ENCODE results near the gene ELL.
A peak's percentile ranks its signal among the peaks of the same experiment; 100 is the strongest.
"Not testable (repeated sequence)": the region's sequence is repeated elsewhere in the genome, so short reads cannot be mapped to it uniquely, and the experiment has no call there.

The ELL gene

DNA sequence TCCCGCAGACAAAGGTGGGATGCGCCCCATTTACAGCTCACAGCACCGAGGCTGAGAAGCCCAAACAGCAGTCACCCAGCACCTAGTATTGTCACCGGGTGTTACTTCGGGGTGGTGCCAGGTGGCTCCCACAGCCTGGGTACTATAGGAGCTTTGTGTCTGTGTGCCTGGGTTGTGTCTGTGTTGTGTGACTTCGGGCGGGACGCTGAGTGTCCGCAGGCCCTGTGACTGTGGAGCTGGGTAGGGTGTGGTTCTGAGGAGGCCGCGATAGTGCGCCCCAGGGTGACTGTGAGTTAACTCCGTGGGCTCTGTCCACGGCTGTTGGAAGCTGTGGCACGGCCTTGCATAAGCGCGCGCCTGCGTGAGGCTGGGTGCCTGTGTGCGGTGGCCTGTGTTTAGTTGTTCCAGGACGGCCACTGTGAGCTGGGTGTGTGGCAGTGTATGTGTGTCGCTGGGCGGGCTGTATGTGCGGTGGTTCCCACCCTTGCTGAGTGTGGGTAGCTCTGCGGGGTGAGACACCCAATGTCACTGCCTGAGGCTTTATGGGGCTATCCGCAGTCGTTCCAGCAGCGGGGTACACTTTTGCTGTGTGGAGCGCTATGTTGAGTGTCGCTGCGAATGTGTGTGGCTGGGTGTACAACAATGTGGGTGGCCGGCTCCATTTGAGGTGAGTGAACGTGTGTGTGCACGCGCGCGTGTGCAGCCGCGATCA is 103.2 kb downstream of the ELL start:
- no peak for DNase-seq

DNA sequence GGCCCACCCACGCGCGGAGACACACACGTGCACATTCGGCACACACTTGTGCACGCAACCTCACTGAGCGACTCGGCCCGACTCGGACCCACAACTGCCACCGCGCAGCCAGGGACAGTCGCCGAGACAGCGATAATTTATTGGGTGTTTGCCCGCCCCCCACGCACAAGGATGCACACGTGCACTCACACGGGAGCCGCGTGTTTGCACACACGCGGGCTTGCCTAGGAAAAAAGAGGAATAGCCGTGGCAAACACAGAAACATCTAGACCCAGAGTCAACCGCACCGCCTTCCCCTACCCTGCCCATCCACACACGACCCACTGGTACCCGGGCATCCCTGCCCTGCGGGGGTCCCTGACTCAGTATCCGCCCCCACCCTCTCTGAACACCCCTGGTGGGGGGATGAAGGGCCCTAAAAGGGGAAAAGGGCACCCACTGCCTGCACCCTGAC is 103.8 kb downstream of the ELL start:
- no peak for DNase-seq

DNA sequence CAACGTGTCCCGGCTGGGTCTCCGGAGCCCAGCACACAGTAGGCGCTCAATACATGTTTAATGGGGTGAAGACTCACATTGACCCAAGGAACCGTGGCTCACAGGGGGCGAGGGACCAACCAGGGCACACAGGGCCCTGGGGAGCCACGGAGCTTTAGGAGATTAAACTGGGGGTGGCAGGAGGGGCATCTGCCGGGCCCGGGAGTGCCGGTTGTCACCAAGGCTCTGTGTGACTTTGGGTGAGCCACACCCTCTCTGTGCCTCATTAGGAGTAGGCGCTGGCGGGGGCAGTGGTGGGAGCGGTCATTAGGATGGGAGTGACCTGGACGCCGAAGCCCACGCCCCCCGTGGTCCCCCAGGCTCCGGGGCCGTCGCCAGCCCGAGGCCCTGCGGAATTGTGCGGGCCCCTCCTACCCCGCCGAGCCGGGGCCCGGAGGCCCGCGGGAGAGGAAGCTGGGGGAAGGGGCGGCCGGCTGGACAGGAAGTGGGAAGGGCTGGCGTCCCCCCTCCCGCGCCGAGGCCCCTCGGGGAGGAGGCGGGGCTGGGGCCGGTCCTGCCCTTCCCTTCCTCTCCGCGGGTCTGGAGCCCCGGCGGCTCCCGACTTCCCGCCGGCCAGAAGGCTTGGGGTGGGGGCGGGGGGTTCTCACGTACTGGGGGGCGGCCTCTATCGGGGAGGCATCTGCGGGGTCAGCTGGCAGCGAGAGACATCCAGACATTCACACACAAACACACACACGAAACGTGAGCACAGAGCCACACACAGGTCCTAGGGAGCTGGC is 104.4 kb downstream of the ELL start:
- DNase-seq = no peak

DNA sequence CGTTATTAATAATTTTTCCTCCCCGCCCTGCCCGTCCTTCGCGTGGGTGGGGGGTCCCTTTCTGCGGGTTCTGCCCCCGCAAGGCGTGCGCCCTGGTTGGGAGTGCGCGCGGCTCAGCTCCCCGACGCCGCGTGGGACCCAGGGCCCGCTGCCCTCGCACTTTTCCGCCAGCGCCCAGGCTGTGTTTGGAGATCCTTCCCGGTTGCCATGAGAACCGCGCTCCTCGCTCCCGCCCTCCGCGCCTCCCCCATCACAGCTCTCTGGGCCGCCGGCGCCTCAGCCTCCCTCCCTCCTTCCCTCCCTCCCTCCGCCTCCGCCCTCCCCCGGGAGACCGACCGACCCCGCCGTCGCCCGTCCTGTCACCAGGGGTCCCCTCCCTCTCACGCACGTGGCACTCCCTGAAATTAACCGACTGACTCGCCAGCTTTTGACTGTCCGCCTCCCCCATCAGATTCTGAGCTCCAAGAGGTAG is 105.1 kb downstream of the ELL start:
- peak; percentile 41 for DNase-seq

DNA sequence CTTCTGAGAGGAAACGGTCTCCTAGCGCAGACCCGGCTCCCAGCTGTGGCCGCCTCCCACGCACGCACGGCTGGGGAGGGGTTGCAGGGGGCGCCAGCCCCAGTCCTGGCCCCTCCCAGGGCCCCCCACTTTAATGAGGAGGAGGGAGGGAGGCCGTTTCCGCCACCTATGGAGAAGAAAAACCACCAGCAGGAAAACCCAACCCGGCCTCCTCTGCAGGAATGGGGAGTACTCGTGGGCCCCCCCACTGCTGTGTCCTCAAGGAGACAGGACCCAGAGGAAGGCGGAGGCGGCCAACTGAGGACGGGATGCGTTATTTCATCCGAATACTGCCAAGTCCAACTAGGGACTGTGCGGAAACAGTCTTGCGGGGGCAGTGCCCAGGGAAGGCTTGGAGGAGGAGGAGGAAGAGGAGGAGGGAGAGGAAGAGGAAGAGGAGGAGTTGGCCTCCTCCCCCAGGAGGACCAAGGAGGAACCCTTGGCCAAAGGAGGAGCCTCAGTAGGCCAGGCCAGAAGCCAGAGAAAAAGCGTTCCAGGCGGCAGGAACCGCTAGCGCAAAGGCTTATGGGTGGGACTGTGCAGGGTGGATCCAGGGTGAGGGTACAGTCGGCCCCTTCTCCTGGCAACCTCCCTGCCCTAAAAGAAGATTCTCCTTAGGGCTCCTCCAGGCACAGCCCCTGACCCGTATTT is 106.5 kb downstream of the ELL start:
- no peak for DNase-seq

DNA sequence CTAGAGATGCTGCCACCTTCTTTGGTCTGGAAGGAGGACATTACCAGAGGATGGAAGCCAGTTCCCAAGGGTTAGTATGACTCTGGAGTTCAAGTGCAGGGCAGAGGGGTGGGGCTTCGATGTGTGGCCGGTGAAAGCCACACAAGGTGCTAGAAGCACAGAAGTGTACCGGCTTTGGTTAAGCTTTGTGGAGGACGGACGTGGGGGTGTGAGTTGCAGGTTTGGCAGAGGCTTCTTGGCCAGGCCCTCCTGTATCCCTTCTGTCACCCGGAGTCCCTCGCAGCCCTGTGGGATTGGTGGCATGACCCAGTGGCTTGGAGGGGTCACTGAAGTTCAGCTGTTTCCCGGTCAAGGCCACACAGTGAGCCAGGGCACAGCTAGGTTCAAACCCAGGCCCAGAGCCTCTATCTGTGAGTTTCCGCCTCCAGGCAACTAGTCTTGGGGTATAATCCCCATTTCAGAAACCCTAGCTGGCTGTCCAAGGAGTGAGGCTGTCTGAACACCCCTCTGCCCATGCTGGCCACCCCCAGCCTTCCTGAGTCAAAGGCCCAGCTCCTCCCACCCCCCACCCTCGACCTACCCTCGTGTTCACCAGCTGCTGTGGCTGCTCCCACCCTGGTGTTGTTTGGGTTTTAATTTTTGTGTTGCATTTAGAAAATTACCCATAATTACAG is 107.2 kb downstream of the ELL start:
- DNase-seq = no peak

DNA sequence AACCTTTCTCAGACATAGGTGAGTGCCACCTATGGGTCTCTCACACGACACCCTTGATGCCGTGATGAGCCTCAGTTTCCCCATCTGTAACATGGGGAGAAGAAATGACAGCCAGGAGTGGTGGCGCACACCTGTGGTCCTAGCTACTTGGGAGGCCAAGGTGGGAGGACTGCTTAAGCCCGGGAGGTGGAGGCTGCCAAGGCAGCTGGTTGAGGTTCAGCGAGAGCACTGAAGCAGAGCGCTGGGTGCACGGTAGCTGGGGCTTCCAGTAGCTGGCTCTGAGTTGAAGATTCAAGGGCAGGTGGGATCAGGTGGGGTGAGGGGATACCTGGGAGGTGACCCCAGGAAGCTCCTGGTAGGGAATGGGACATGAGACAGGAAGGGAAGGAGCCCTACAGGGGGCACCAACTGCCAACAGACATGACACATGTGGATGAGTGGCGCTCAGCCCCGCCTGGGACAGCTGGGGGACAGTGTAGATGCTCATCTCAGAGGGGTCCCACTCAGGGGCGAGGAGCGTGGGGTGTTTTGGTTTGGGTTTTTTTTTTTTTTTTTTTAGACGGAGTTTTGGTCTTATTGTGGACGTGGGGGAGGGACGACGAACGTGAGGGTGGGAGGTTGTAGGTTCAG is 109.1 kb downstream of the ELL start:
- DNase-seq = no peak

DNA sequence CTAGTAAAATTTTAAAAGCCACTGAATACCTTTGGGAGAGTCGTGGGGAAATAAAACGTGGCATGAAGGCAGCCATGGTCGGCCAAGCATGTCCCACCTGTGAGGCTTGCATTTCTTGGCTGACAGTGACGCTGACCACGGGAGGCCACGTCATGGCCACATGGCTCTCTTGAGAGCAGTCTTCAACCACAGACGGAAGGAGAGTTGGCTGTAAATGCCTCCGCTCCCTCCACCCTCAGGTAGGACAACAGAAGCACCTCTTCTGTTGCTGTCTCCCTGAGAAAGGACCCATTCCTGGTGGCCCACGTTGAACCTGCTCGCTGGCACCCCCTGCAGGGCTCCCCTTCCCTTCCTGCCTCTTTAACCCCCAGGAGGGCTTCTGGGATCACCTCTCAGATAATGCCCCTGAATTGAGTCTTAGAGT is 113.8 kb downstream of the ELL start:
- no peak for DNase-seq

DNA sequence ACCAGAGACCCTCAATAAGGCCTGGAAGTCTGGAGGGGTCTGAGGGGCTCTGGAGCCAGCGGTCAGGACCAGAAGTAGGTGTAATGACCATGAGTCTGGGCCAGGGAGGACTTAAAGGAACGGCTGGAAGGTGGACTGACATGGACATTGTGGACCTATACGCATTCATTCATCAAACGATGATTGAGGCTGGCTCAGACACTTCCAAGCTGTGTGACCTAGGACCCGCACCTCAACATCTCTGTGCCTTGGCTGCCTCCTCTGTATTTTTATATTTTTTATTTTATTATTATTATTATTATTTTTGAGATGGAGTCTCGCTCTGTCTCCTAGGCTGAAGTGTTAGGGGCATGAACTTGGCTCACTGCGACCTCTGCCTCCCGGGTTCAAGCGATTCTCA is 115.1 kb downstream of the ELL start:
- DNase-seq = no peak

DNA sequence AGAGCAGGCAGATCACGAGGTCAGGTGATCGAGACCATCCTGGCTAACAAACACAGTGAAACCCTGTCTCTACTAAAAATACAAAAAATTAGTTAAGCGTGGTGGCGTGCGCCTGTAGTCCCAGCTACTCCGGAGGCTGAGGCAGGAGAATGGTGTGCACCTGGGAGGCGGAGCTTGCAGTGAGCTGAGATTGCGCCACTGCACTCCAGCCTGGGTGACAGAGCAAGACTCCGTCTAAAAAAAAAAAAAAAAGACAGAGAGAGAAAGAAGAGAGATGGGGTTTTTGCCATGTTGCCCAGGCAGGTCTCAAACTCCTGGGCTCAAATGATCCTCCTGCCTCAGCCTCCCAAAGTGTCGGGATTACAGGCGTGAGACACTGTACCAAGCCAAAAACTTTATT is 116.1 kb downstream of the ELL start:
- DNase-seq = not testable (repeated sequence)

DNA sequence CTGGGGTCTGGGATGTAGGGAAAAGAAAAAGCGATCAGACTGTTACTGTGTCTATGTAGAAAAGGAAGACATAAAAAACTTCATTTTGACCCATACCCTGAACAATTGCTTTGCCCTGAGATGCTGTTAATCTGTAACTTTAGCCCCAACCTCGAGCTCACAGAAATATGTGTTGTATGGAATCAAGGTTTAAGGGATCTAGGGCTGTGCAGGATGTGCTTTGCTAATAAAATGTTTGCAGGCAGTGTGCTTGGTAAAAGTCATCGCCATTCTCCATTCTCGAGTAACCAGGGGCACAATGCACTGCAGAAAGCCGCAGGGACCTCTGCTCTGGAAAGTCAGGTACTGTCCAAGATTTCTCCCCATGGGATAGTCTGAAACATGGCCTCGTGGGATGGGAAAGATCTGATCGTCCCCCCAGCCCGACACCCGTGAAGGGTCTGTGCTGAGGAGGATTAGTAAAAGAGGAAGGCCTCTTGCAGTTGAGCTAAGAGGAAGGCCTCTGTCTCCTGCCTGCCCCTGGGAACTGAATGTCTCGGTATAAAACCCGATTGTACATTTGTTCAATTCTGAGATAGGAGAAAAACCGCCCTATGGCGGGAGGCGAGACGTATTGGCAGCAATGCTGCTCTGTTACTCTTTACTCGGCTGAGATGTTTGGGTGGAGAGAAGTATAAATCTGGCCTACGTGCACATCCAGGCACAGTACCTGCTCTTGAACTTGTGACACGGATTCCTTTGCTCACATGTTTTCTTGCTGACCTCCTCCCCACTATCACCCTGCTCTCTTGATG is 119.2 kb downstream of the ELL start:
- not testable (repeated sequence) for DNase-seq

DNA sequence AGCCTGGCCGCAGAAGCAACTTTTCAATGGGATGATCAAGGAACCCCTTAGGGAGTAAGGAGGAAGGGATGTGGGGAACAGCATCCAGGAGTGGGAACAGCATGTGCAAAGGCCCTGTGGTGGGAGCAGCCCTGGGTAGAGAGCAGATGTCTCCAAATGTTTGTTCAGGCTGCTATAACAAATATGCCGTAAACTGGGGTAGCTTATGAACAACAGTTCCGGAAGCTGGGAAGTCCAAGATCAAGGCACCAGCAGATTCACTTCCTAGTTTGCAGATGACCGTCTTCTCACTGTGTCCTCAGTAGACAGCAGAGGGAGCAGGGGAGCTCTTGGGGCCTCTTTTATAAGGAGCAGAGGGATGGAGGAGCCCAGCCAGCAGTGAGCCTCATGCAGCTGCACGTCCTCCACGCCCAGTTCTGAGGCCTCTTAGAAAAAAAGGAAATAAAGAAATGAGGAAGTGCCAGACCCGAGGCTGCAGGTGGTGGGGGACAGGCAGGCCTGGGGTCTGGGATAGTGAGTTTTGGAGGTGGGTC is 120.2 kb downstream of the ELL start:
- no peak for DNase-seq

DNA sequence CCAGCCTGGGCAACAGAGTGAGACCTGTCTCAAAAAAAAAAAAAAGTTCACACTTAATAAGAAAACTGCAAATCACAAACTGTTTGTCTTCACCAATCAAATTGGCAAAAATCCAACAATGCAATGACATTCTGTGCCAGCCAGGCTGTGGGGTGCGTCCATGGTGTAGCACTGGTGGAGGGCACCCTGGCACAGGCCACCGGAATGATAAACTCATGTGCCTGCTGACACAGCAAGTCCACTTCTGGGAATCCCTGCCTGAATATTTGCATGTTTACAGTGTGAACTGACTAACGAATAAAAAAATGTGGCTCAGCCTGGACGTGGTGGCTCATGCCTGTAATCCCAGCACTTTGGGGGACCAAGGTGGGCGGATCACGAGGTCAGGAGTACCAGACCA is 122.9 kb downstream of the ELL start:
- DNase-seq = no peak

DNA sequence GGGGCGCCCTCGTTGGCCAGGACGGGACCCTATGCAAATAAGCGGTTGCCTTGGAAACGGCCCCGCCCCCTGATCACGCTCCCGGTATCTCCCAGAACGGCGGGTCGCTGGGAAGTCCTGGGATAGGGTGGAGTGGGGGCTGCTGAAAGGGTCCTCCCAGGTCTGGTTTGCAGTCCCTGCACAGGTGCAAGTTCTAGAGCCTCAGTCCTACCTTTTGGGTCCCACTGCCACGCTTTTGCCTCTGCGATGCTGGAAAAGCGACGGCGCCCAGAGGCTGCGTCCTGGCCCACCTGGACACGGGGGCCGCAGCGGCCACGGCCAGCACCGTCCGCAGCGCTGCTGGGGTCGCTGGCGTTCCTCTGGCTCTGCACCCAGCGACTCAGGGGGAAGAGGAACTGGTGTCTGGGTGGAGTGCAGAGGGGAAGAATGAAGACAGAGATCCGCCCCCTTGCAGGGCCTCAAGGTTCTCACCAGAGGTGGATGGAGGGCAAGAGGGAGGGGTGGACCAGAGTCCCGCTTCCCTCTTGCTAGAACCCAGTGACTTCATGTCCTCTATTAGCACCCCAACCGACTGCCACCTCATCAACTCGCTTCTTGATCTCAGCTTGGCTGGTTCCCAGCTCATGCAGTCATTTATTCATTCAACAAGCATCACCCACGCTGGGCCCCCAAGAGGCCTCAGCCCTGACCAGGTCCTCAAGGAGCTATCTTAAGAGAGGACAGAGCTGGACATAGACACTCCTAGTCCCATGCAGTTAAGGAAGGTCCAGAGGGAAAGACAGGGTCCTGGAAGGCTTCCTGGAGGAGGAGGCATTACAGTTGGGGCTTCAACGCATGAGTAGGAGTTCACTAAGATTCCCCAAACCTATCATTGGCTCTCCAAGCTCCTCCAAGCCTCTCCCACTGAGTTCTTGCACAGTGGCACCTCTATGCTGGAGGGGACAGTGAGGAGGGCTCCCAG is 124.3 kb downstream of the ELL start, which contains the start of gene LRRC25:
LRRC25 (minus strand) TSS at position 381 of the 961 bp plus-strand sequence. CDS start 659 bp downstream, outside the sequence.
- no peak for DNase-seq

DNA sequence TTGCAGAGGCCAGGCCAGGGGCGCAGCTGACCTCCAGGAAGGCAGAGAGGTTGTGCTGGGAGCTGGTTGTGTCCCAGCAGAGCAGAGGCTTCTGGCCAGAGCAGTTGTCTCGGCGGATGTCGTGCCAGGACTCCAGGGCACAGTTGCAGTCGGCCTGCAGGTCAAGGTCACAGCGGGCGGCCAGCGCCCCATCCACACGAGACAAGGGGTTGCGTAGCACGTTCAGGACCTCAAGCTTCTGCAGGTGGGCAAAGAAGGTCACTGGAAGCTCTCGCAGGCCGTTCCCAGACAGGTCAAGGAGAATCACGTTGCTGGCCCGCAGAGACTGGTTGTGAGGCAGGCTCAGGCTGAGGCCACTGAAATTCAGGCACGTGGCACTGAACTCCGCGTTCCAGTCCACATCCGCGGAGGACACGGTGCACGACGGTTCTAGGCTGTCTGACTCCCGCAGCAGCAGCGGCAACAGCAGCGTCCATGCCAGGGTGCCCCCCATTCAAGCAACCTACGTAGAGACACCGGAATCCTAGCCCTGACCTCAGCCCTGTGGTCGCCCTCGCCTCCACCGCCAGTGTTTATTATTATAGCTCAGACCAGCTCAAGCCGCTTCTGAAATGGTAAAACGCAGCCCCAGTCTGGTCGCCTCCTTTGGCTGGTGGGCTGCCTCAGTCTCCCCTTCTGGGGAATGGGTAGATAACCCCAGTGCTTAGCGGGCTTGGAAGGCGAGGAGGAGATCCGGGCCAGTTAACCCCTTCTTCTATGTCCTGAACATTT is 125.2 kb downstream of the ELL start:
- no peak for DNase-seq

DNA sequence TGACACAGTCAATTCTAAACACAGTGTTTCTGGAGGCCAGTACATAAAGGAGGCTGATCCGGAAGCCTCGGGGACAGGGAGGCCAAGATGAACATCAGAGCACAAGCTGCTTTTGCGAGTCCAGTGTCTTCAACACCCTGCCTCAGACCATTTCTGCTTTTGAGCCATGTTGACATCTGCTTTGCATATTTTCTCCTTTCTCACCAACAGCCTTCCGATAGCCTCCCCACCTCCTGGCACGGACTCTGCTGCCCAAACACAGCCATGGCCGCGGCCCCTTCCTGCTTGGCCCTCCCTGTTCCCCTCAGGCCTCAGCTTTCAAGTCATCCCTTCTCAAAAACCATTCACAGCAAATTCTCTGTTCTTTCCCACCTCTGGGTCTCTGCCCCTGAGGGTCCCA is 128.0 kb downstream of the ELL start:
- DNase-seq = no peak

DNA sequence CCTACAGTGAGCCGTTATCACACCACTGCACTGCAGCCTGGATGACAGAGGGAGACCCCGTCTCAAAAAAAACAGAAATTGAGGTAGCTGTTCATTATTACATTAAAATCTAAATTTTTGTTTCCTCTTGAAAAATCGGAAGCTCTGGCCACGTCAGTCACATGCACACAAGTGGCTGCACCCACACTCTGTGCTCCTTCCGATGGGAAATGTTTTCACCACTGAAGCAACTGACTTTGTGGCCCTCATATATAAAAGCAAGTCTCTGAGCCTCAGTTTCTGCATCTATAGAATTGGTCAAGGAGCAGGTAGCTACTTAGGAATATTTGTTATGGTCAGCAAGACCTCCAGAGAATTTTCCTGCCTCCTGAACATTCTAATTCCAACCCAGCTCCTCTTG is 128.9 kb downstream of the ELL start:
- no peak for DNase-seq

All from activated effector memory CD4-positive, alpha-beta T cell treated with Interleukin-2 at 50 U/mL for 16 hours (primary cell).